ENCODE data around the gene KRTAP9-6.

DNA sequence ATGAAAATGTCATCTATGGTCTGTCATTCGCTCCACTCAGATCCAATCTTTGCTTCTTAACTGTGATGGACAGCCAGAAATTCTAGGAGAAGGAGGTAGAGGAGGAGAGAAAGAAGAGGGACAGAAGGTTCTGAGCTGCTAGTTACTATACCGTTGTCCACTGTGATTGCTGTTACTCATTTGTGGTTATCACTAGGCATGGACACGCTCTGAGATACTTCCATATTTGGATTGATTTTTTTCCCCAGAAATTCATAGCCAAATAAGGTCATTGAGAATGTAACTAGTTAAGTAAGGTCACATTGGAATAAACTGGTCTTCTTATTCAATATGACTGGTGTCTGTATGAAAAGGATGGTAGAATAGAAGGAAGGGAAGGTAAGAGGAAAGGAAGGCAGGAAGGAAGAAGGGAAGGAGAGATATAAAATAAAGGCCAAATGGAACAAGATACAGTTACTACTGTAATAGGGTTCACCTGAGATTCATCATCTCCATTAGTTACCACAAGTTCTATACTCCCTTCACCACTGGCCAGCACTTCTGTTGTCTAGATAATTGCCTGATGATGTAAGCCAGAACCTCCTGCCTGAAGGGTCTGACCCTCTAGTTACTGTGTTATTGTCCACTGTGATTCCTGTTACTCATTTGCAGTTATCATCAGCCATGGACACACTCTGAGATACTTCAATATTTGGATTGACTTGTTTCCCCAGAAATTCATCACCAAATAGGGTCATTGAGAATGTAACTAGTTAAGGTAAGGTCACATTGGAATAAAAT, 13.2 kb downstream of the KRTAP9-6 start:
- TF ChIP-seq FOXC1 (CRISPR knock-in tag; IDR thresholded peaks at IDR 0.05; ENCODE audit: borderline replicate concordance) (no peak), POLR2A (IDR thresholded peaks at IDR 0.05; ENCODE audit: insufficient read depth in 1 of 2, low read depth in 2 of 2, low read length in 2 of 2) (no peak), TMF1 (CRISPR knock-in tag; IDR thresholded peaks at IDR 0.05; ENCODE audit: low read depth) (no peak), ATRX (CRISPR knock-in tag; IDR thresholded peaks at IDR 0.05; ENCODE audit: borderline replicate concordance) (no peak), CHD2 (IDR thresholded peaks at IDR 0.05; ENCODE audit: low read depth, low read length) (no peak), TBX2 (CRISPR knock-in tag; IDR thresholded peaks at IDR 0.05; ENCODE audit: borderline replicate concordance) (no peak)
- TF ChIP-seq, protein P1, sequence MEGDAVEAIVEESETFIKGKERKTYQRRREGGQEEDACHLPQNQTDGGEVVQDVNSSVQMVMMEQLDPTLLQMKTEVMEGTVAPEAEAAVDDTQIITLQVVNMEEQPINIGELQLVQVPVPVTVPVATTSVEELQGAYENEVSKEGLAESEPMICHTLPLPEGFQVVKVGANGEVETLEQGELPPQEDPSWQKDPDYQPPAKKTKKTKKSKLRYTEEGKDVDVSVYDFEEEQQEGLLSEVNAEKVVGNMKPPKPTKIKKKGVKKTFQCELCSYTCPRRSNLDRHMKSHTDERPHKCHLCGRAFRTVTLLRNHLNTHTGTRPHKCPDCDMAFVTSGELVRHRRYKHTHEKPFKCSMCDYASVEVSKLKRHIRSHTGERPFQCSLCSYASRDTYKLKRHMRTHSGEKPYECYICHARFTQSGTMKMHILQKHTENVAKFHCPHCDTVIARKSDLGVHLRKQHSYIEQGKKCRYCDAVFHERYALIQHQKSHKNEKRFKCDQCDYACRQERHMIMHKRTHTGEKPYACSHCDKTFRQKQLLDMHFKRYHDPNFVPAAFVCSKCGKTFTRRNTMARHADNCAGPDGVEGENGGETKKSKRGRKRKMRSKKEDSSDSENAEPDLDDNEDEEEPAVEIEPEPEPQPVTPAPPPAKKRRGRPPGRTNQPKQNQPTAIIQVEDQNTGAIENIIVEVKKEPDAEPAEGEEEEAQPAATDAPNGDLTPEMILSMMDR (CRISPR knock-in tag; IDR thresholded peaks at IDR 0.05): no peak
